HEK293 (cell line): Measurements from ENCODE around the gene INPP5F.

Experiments
- CTCF ChIA-PET: fragments of 350-600 bp; formaldehyde crosslinking; extraction: SDS; loops from one replicate; lab custom pipeline; 2021; ENCODE audit warnings: antibody characterized with exemption; lab: Yijun Ruan, JAX
- POLR2A ChIA-PET: fragments of 300-600 bp; formaldehyde crosslinking; extraction: SDS; loops from one replicate; lab custom pipeline; 2020; ENCODE audit warnings: antibody characterized with exemption, inconsistent platforms; lab: Yijun Ruan, JAX
- H3K27ac ChIP-seq: fragments of 200-500 bp; sonication (Bioruptor generic); 2 replicates; pipeline ENCODE4 v1.5.1; 2014; ENCODE audit warnings: low read depth, low read length, control low read depth, inconsistent platforms; ENCODE audit errors: extremely low read depth
- H3K36me3 ChIP-seq, 2 experiments: fragments of 200-500 bp in 1 of 2; sonication (Bioruptor generic) in 1 of 2; 1 replicate in 1 of 2; 2 replicates in 1 of 2; pipeline ENCODE4 v1.5.1; 2014 to 2017; ENCODE audit warnings: inconsistent platforms in 2 of 2, low read length in 2 of 2; ENCODE audit not compliant: control insufficient read depth in 2 of 2, insufficient read depth in 1 of 2
- H3K4me1 ChIP-seq: fragments of 200-500 bp; sonication (Bioruptor generic); 2 replicates; pipeline ENCODE4 v1.5.1; 2014; ENCODE audit warnings: mild to moderate bottlenecking, low read length, inconsistent platforms; ENCODE audit not compliant: control insufficient read depth, insufficient read depth
- H3K4me3 ChIP-seq: 2 replicates; pipeline ENCODE4 v1.5.1; 2011; ENCODE audit warnings: low read depth, mild to moderate bottlenecking, control low read depth, low read length, moderate library complexity
- H3K9me3 ChIP-seq: fragments of 200-500 bp; sonication (Bioruptor generic); 2 replicates; pipeline ENCODE4 v1.5.1; 2014; ENCODE audit warnings: low read depth, low read length, inconsistent platforms; ENCODE audit not compliant: control insufficient read depth, insufficient read depth
- KLF7 ChIP-seq: fragments of 450-650 bp; formaldehyde crosslinking; IDR thresholded peaks from 2 replicates; pipeline ENCODE4 v1.5.1; 2016; ENCODE audit warnings: missing biosample characterization, missing genetic modification characterization, borderline replicate concordance
- TRIM28 ChIP-seq: IDR thresholded peaks from 2 replicates; pipeline ENCODE4 v1.6.1; 2011; ENCODE audit warnings: low read length, control low read depth, borderline replicate concordance
- WT1 ChIP-seq: fragments of 450-650 bp; formaldehyde crosslinking; IDR thresholded peaks from 2 replicates; pipeline ENCODE4 v1.5.1; 2016; ENCODE audit warnings: missing biosample characterization, missing genetic modification characterization
- ZFHX2 ChIP-seq: fragments of 450-650 bp; formaldehyde crosslinking; conservative IDR thresholded peaks from 2 replicates; pipeline ENCODE4 v1.5.1; 2016; ENCODE audit warnings: missing biosample characterization, missing genetic modification characterization
- ZNF133 ChIP-seq: fragments of 450-650 bp; formaldehyde crosslinking; IDR thresholded peaks from 2 replicates; pipeline ENCODE4 v1.5.1; 2016; ENCODE audit warnings: missing biosample characterization, missing genetic modification characterization
- ZNF169 ChIP-seq: fragments of 450-650 bp; formaldehyde crosslinking; IDR thresholded peaks from 2 replicates; pipeline ENCODE4 v1.5.1; 2016; ENCODE audit warnings: missing biosample characterization, missing genetic modification characterization
- ZNF184 ChIP-seq: fragments of 450-650 bp; IDR thresholded peaks from 2 replicates; pipeline ENCODE4 v1.5.1; 2018; ENCODE audit warnings: missing biosample characterization, mild to moderate bottlenecking, missing genetic modification characterization
- ZNF248 ChIP-seq: fragments of 450-650 bp; formaldehyde crosslinking; IDR thresholded peaks from 2 replicates; pipeline ENCODE4 v1.5.1; 2017; ENCODE audit warnings: missing biosample characterization, missing genetic modification characterization
- ZNF548 ChIP-seq: fragments of 450-650 bp; formaldehyde crosslinking; IDR thresholded peaks from 2 replicates; pipeline ENCODE4 v1.5.1; 2016; ENCODE audit warnings: missing biosample characterization, missing genetic modification characterization
- ZNF624 ChIP-seq: fragments of 450-650 bp; formaldehyde crosslinking; IDR thresholded peaks from 2 replicates; pipeline ENCODE4 v1.5.1; 2017; ENCODE audit warnings: missing biosample characterization, missing genetic modification characterization
- TF ChIP-seq, protein P1 (sequence below): fragments of 450-650 bp; formaldehyde crosslinking; IDR thresholded peaks from 2 replicates; pipeline ENCODE4 v1.5.1; 2016; ENCODE audit warnings: missing biosample characterization, missing genetic modification characterization, borderline replicate concordance
- TF ChIP-seq, protein P2 (sequence below): fragments of 450-650 bp; formaldehyde crosslinking; IDR thresholded peaks from 2 replicates; pipeline ENCODE4 v1.5.1; 2016; ENCODE audit warnings: missing biosample characterization, missing genetic modification characterization
- TF ChIP-seq, protein P3 (sequence below): fragments of 450-650 bp; formaldehyde crosslinking; IDR thresholded peaks from 2 replicates; pipeline ENCODE4 v1.5.1; 2016; ENCODE audit warnings: missing biosample characterization, missing genetic modification characterization
- TF ChIP-seq, protein P4 (sequence below): fragments of 450-650 bp; formaldehyde crosslinking; IDR thresholded peaks from 2 replicates; pipeline ENCODE4 v1.5.1; 2016; ENCODE audit warnings: missing biosample characterization, missing genetic modification characterization
- TF ChIP-seq, protein P5 (sequence below): fragments of 450-650 bp; IDR thresholded peaks from 2 replicates; pipeline ENCODE4 v1.5.1; 2018; ENCODE audit warnings: missing biosample characterization, mild to moderate bottlenecking, missing genetic modification characterization
- TF ChIP-seq, protein P6 (sequence below): IDR thresholded peaks from 2 replicates; pipeline ENCODE4 v1.6.1; 2011; ENCODE audit warnings: mild to moderate bottlenecking, low read depth, low read length, borderline replicate concordance
- TF ChIP-seq, protein P7 (sequence below): fragments of 450-650 bp; formaldehyde crosslinking; IDR thresholded peaks from 2 replicates; pipeline ENCODE4 v1.5.1; 2016; ENCODE audit warnings: missing biosample characterization, missing genetic modification characterization, borderline replicate concordance

Gene INPP5F

DNA sequence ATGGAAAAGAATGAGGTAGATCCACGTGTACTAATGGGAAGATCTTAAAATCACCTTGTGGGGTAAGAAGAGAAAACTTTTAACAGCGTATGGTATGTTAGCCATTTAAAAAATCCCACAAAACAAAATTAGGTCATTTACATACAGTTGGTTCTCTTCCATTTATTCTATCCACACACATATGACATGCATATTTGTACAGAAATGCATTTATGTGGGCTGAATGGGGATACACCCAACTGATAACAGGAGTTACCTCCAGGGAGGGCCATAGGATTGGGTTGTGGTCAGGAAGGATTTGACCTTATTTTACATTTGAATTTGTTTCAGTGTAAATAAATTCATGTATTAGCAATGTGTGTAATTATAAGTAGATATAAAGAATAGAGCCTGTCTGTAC is 75.3 kb downstream of the INPP5F start (continued):
- TF ChIP-seq, protein P1, sequence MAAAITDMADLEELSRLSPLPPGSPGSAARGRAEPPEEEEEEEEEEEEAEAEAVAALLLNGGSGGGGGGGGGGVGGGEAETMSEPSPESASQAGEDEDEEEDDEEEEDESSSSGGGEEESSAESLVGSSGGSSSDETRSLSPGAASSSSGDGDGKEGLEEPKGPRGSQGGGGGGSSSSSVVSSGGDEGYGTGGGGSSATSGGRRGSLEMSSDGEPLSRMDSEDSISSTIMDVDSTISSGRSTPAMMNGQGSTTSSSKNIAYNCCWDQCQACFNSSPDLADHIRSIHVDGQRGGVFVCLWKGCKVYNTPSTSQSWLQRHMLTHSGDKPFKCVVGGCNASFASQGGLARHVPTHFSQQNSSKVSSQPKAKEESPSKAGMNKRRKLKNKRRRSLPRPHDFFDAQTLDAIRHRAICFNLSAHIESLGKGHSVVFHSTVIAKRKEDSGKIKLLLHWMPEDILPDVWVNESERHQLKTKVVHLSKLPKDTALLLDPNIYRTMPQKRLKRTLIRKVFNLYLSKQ (tag by site-specific recombination), result no peak
- TF ChIP-seq ZFHX2, result no peak
- TF ChIP-seq, protein P2, sequence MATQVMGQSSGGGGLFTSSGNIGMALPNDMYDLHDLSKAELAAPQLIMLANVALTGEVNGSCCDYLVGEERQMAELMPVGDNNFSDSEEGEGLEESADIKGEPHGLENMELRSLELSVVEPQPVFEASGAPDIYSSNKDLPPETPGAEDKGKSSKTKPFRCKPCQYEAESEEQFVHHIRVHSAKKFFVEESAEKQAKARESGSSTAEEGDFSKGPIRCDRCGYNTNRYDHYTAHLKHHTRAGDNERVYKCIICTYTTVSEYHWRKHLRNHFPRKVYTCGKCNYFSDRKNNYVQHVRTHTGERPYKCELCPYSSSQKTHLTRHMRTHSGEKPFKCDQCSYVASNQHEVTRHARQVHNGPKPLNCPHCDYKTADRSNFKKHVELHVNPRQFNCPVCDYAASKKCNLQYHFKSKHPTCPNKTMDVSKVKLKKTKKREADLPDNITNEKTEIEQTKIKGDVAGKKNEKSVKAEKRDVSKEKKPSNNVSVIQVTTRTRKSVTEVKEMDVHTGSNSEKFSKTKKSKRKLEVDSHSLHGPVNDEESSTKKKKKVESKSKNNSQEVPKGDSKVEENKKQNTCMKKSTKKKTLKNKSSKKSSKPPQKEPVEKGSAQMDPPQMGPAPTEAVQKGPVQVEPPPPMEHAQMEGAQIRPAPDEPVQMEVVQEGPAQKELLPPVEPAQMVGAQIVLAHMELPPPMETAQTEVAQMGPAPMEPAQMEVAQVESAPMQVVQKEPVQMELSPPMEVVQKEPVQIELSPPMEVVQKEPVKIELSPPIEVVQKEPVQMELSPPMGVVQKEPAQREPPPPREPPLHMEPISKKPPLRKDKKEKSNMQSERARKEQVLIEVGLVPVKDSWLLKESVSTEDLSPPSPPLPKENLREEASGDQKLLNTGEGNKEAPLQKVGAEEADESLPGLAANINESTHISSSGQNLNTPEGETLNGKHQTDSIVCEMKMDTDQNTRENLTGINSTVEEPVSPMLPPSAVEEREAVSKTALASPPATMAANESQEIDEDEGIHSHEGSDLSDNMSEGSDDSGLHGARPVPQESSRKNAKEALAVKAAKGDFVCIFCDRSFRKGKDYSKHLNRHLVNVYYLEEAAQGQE (tag by site-specific recombination), result no peak
- no peak for TF ChIP-seq ZNF548
- TF ChIP-seq ZNF184 (tag by site-specific recombination), result no peak
- TF ChIP-seq, protein P3, sequence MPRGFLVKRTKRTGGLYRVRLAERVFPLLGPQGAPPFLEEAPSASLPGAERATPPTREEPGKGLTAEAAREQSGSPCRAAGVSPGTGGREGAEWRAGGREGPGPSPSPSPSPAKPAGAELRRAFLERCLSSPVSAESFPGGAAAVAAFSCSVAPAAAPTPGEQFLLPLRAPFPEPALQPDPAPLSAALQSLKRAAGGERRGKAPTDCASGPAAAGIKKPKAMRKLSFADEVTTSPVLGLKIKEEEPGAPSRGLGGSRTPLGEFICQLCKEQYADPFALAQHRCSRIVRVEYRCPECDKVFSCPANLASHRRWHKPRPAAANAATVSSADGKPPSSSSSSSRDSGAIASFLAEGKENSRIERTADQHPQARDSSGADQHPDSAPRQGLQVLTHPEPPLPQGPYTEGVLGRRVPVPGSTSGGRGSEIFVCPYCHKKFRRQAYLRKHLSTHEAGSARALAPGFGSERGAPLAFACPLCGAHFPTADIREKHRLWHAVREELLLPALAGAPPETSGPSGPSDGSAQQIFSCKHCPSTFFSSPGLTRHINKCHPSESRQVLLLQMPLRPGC (tag by site-specific recombination), result no peak
- no peak for TF ChIP-seq KLF7 (tag by site-specific recombination)
- TF ChIP-seq ZNF624 (tag by site-specific recombination), result no peak
- no peak for TF ChIP-seq ZNF133 (tag by site-specific recombination)
- no peak for TF ChIP-seq ZNF248

DNA sequence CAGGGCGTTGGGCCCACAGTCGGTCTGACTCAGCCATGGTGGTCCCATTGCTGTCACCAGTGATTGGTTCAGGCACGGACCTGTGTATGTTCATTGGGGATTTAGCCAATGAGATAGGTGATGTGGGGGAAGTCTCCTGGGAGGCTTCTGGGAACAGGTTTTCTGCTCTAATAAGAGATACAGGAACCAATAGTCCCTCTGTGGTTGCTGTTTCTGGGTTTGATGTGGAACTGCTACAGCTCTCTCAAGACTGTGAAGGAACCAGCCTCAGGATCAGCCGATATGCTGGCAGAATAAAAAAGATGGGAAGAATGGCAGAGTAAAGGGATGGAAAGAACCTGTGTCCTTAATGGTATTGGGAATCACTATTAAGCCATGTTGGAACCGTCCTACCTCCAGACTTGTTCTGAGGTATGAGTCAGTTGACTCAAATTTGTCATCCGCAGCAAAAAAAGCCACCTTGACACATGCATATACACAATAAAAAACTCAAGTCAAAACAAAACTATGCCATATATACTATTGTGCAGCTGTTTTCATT is 76.2 kb downstream of the INPP5F start:
- Histone ChIP-seq H3K36me3 (peaks cover 8 to 13% of the 10 kb centered on the region in 2 experiments), H3K9me3 (no peaks in the 10 kb centered on the region), H3K4me3 (no peak overlapping the region), H3K4me1 (no peaks in the 10 kb centered on the region; the same call in 1 of the 2 replicates), H3K27ac (no peak overlapping the region)
- no peak for TF ChIP-seq WT1 (tag by site-specific recombination)
- TF ChIP-seq, protein P4, sequence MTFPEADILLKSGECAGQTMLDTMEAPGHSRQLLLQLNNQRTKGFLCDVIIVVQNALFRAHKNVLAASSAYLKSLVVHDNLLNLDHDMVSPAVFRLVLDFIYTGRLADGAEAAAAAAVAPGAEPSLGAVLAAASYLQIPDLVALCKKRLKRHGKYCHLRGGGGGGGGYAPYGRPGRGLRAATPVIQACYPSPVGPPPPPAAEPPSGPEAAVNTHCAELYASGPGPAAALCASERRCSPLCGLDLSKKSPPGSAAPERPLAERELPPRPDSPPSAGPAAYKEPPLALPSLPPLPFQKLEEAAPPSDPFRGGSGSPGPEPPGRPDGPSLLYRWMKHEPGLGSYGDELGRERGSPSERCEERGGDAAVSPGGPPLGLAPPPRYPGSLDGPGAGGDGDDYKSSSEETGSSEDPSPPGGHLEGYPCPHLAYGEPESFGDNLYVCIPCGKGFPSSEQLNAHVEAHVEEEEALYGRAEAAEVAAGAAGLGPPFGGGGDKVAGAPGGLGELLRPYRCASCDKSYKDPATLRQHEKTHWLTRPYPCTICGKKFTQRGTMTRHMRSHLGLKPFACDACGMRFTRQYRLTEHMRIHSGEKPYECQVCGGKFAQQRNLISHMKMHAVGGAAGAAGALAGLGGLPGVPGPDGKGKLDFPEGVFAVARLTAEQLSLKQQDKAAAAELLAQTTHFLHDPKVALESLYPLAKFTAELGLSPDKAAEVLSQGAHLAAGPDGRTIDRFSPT (tag by site-specific recombination), result no peak
- ChIA-PET POLR2A (interaction anchor here (0.6 kb wide), 1 partner anchor 12 kb away, joined by 3 read pairs; no protein-coding TSS in a partner anchor), CTCF (no interaction called here)

DNA sequence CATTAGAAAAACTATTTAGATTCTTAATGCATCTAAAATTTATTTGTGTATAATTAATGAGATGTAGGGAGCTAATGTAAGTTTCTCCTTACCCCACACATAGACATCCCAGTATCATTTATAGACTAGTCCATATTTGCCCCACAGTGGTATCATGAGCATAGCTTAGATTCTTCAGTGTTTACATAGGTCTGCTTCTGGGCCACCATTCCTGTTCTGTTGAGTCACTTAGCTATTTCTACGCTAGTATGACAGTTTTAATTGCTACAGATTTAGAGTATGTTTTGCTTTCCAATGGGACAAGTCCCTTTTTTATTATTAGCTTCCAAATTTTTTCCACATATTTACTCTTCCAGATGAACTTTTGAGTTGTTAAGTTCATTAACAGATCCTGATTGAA is 77.4 kb downstream of the INPP5F start:
- H3K36me3 ChIP-seq, result peaks cover 8 to 17% of the 10 kb centered on the region in 2 experiments
- ChIA-PET CTCF (interaction anchor here (0.6 to 1.1 kb wide), 3 partner anchors 42 to 1009 kb away, joined by 3 read pairs; no protein-coding TSS in a partner anchor), POLR2A (no interaction called here)
- H3K4me3 ChIP-seq, result no peak overlapping the region
- H3K4me1 ChIP-seq, result no peaks in the 10 kb centered on the region; the same call in 1 of the 2 replicates
- H3K27ac ChIP-seq, result no peak overlapping the region
- H3K9me3 ChIP-seq, result no peaks in the 10 kb centered on the region
- TF ChIP-seq, protein P5, sequence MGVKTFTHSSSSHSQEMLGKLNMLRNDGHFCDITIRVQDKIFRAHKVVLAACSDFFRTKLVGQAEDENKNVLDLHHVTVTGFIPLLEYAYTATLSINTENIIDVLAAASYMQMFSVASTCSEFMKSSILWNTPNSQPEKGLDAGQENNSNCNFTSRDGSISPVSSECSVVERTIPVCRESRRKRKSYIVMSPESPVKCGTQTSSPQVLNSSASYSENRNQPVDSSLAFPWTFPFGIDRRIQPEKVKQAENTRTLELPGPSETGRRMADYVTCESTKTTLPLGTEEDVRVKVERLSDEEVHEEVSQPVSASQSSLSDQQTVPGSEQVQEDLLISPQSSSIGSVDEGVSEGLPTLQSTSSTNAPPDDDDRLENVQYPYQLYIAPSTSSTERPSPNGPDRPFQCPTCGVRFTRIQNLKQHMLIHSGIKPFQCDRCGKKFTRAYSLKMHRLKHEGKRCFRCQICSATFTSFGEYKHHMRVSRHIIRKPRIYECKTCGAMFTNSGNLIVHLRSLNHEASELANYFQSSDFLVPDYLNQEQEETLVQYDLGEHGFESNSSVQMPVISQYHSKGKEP (tag by site-specific recombination), result no peak
- TF ChIP-seq TRIM28 (no peak), ZNF169 (tag by site-specific recombination) (no peak)
- TF ChIP-seq, protein P6, sequence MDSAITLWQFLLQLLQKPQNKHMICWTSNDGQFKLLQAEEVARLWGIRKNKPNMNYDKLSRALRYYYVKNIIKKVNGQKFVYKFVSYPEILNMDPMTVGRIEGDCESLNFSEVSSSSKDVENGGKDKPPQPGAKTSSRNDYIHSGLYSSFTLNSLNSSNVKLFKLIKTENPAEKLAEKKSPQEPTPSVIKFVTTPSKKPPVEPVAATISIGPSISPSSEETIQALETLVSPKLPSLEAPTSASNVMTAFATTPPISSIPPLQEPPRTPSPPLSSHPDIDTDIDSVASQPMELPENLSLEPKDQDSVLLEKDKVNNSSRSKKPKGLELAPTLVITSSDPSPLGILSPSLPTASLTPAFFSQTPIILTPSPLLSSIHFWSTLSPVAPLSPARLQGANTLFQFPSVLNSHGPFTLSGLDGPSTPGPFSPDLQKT, result no peak
- TF ChIP-seq, protein P7, sequence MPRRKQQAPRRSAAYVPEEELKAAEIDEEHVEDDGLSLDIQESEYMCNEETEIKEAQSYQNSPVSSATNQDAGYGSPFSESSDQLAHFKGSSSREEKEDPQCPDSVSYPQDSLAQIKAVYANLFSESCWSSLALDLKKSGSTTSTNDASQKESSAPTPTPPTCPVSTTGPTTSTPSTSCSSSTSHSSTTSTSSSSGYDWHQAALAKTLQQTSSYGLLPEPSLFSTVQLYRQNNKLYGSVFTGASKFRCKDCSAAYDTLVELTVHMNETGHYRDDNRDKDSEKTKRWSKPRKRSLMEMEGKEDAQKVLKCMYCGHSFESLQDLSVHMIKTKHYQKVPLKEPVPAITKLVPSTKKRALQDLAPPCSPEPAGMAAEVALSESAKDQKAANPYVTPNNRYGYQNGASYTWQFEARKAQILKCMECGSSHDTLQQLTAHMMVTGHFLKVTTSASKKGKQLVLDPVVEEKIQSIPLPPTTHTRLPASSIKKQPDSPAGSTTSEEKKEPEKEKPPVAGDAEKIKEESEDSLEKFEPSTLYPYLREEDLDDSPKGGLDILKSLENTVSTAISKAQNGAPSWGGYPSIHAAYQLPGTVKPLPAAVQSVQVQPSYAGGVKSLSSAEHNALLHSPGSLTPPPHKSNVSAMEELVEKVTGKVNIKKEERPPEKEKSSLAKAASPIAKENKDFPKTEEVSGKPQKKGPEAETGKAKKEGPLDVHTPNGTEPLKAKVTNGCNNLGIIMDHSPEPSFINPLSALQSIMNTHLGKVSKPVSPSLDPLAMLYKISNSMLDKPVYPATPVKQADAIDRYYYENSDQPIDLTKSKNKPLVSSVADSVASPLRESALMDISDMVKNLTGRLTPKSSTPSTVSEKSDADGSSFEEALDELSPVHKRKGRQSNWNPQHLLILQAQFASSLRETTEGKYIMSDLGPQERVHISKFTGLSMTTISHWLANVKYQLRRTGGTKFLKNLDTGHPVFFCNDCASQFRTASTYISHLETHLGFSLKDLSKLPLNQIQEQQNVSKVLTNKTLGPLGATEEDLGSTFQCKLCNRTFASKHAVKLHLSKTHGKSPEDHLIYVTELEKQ (tag by site-specific recombination), result no peak
